ENCODE data around the gene AIG1. TPM values are rescaled to one million over a fixed set of nuclear protein-coding genes. Genes with fewer than 3 reads are reported as not detected.
"Not testable (repeated sequence)": the region's sequence is repeated elsewhere in the genome, so short reads cannot be mapped to it uniquely, and the experiment has no call there.

Gene AIG1
- total and polyA plus RNA-seq, 2 experiments from 2014 or later = 44.7 to 46.9 TPM

DNA sequence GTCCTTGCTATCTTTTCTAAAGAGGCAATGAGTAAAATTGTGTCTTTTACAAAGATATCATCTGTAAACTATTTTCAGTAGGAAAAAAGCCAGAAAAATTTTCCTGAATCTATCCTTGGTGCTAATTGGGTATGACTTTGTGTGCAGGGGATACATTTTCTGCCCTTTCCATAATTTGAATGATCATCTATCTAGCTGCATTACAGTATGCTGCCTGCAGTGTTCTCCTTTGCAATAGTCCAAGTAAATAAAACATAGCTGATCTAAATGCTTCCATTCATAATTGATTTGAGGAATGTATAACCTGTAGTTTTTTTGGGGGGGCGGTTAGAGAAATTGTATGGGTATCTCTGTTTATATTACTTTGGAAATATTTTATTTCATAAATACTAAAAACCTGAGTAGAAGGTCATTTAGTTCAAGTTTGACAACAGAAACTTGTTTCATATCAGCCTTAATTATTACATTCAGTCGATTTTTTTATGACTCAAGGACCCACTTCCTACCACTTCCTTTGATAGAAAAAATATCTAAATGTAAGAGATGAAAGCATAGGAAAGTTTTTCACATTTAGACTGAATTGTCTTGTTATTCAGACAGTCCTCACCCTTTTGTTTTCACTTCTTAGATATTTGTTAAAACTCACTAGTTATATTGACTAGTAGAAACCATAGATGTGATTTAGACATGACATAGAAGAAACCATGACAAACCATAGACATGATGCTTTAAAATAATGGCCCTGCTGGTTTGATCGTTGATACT is 75.3 kb downstream of the AIG1 start:
- TF ChIP-seq EZH2 (IDR thresholded peaks at IDR 0.05; ENCODE audit: insufficient read depth, poor library complexity, severe bottlenecking) (no peak), EZH2phosphoT487 (IDR thresholded peaks at IDR 0.05; ENCODE audit: insufficient read depth, low read depth) (no peak)
- Histone ChIP-seq H2AFZ (no peak overlapping the region), H3K27ac (no peak overlapping the region), H3K9me2 (ENCODE audit: insufficient read depth) (no peaks in the 10 kb centered on the region), H3K9me3 (ENCODE audit: low read depth) (no peaks in the 10 kb centered on the region), H3K27me3 (replicated peaks; ENCODE audit: insufficient read depth) (no peaks in the 10 kb centered on the region), H3F3A (ENCODE audit: insufficient read depth) (peaks cover 9% of the 10 kb centered on the region), H3K36me3 (ENCODE audit: low read depth) (no peaks in the 10 kb centered on the region; the same call in 1 of the 2 replicates), H4K20me1 (ENCODE audit: insufficient read depth) (no peaks in the 10 kb centered on the region), H3K9ac (no peak overlapping the region), H3K4me2 (ENCODE audit: unreplicated experiment) (no peak overlapping the region), H3K79me2 (ENCODE audit: insufficient read depth) (no peaks in the 10 kb centered on the region), H3K4me3 (no peak overlapping the region), H3K4me1 (ENCODE audit: insufficient read depth) (peaks cover 22% of the 10 kb centered on the region)
- 89 to 95% methylated on average over 3 of the region's 3 CpGs for WGBS, 2 experiments (ENCODE audit: low coverage in 1 of 2, low lambda C conversion rate in 2 of 2, missing lambda C conversion rate in 2 of 2)
- in situ Hi-C loops (cut with MboI) = no loop called here
- no peak for DNase-seq

DNA sequence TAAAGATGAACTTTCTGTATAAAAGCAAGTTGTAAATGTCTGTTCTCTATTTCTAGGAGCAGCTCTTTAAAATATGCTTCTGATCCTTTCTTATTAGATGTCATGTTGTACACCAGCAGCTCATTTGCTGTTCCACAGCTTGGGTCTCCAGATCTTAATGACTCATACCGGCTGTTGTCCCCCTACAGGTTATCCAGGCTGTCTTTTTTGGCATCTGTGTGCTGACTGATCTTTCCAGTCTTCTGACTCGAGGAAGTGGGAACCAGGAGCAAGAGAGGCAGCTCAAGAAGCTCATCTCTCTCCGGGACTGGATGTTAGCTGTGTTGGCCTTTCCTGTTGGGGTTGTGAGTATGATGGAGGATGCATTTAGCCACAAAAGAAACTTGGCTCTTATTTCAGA is 76.0 kb downstream of the AIG1 start:
- Histone ChIP-seq H3K36me3 (ENCODE audit: low read depth) (no peaks in the 10 kb centered on the region), H3K27me3 (replicated peaks; ENCODE audit: insufficient read depth) (no peaks in the 10 kb centered on the region), H3K9me3 (ENCODE audit: low read depth) (no peaks in the 10 kb centered on the region), H2AFZ (no peak overlapping the region), H3K9ac (no peak overlapping the region), H3F3A (ENCODE audit: insufficient read depth) (peaks cover 12% of the 10 kb centered on the region), H4K20me1 (ENCODE audit: insufficient read depth) (no peaks in the 10 kb centered on the region), H3K4me3 (no peak overlapping the region), H3K4me2 (ENCODE audit: unreplicated experiment) (no peak overlapping the region), H3K9me2 (ENCODE audit: insufficient read depth) (no peaks in the 10 kb centered on the region), H3K79me2 (ENCODE audit: insufficient read depth) (no peaks in the 10 kb centered on the region), H3K4me1 (ENCODE audit: insufficient read depth) (peaks cover 28% of the 10 kb centered on the region), H3K27ac (no peak overlapping the region)
- TF ChIP-seq EZH2phosphoT487 (IDR thresholded peaks at IDR 0.05; ENCODE audit: insufficient read depth, low read depth) = no peak
- no peak for TF ChIP-seq EZH2 (IDR thresholded peaks at IDR 0.05; ENCODE audit: insufficient read depth, poor library complexity, severe bottlenecking)
- in situ Hi-C loops (cut with MboI) = no loop called here
- DNase-seq = no peak
- 81 to 86% methylated on average over 3 of the region's 3 CpGs for WGBS, 2 experiments (ENCODE audit: low coverage in 1 of 2, low lambda C conversion rate in 2 of 2, missing lambda C conversion rate in 2 of 2)

DNA sequence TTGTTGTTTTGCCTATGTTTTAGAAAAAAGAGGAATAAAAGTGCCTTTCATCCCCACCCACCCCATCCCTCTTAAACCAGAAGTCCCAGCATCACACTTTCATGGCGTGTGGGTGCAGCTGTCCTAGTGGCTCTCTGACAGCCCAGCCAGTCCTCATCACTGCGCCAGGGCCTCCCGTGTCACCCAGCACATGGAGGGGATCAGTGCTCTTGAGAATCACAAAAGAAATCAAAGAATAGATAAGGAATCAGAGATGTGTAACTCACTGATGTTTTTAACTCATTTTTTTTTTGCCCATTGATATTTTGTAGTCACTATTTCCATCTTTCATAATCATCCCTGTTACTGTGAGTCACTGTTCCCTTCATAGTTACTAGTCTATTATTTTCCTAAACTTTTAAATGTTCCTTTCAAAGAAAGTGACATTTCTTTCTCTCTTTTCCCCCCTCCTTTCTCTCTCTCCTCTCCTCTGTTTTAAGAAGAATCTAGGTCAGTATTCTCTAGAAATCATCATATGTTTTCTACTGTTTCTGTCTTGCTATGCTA is 78.6 kb downstream of the AIG1 start:
- no peaks in the 10 kb centered on the region for H3K9me2 ChIP-seq (ENCODE audit: insufficient read depth)
- H3K79me2 ChIP-seq (ENCODE audit: insufficient read depth) = no peaks in the 10 kb centered on the region
- H3K4me2 ChIP-seq (ENCODE audit: unreplicated experiment) = peak overlapping the region; percentile 36
- H3K36me3 ChIP-seq (ENCODE audit: low read depth) = no peaks in the 10 kb centered on the region
- H3K27ac ChIP-seq = peak overlapping the region; percentile 72
- peak overlapping the region; percentile 47 for H3K9ac ChIP-seq
- H3K9me3 ChIP-seq (ENCODE audit: low read depth) = no peaks in the 10 kb centered on the region
- H4K20me1 ChIP-seq (ENCODE audit: insufficient read depth) = no peaks in the 10 kb centered on the region
- 0 out of 2 replicates have a peak overlapping the region, but pooled peaks have one; percentile 38 for H2AFZ ChIP-seq
- WGBS, 2 experiments (ENCODE audit: low coverage in 1 of 2, low lambda C conversion rate in 2 of 2, missing lambda C conversion rate in 2 of 2) = 81 to 87% methylated on average over 3 of the region's 3 CpGs
- no peak for TF ChIP-seq EZH2phosphoT487 (IDR thresholded peaks at IDR 0.05; ENCODE audit: insufficient read depth, low read depth)
- no peak for TF ChIP-seq EZH2 (IDR thresholded peaks at IDR 0.05; ENCODE audit: insufficient read depth, poor library complexity, severe bottlenecking)
- H3K4me1 ChIP-seq (ENCODE audit: insufficient read depth) = peaks cover 29% of the 10 kb centered on the region
- H3K27me3 ChIP-seq (replicated peaks; ENCODE audit: insufficient read depth) = no peaks in the 10 kb centered on the region
- peaks cover 12% of the 10 kb centered on the region for H3F3A ChIP-seq (ENCODE audit: insufficient read depth)
- in situ Hi-C loops (cut with MboI) = no loop called here
- DNase-seq = peak; percentile 73
- no peak overlapping the region for H3K4me3 ChIP-seq

DNA sequence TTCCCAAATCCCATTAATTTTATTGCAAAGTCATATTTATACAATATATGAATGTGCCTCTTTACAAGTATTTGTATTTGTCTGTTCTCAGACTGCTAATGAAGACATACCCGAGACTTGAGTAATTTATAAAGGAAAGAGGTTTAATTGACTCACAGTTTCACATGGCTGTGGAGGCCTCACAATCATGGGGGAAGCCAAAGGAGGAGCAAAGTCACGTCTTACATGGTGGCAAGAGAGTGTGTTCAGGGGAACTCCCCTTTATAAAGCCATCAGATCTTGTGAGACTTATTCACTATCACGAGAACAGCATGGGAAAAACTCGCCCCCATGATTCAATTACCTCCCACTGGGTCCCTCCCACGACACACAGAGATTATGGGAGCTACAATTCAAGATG is 79.2 kb downstream of the AIG1 start:
- H3K36me3 ChIP-seq (ENCODE audit: low read depth); H4K20me1 ChIP-seq (ENCODE audit: insufficient read depth); H3K9me2 ChIP-seq (ENCODE audit: insufficient read depth); in situ Hi-C loops (cut with MboI); H3K4me3 ChIP-seq; H3K79me2 ChIP-seq (ENCODE audit: insufficient read depth); H3K27me3 ChIP-seq (replicated peaks; ENCODE audit: insufficient read depth); H3K9me3 ChIP-seq (ENCODE audit: low read depth): not testable (repeated sequence)
- DNase-seq = peak; percentile 43
- Histone ChIP-seq H2AFZ (0 out of 2 replicates have a peak overlapping the region, but pooled peaks have one; percentile 38), H3K27ac (peak overlapping the region; percentile 72), H3K4me2 (ENCODE audit: unreplicated experiment) (peak overlapping the region; percentile 36), H3K9ac (peak overlapping the region; percentile 47), H3F3A (ENCODE audit: insufficient read depth) (peaks cover 12% of the 10 kb centered on the region), H3K4me1 (ENCODE audit: insufficient read depth) (peaks cover 29% of the 10 kb centered on the region)
- 67 to 68% methylated on average over 5 of the region's 5 CpGs for WGBS, 2 experiments (ENCODE audit: low coverage in 1 of 2, low lambda C conversion rate in 2 of 2, missing lambda C conversion rate in 2 of 2)

All from GM23248 (cell line).